Osteocyte (in vitro differentiated cells): ENCODE data around the gene FBXL13. TPM values are rescaled to one million over a fixed set of nuclear protein-coding genes. Genes with fewer than 3 reads are reported as not detected.

Source experiments
- DNase-seq: peaks from one replicate; pipeline ENCODE4 v3.0.0; 2021; ENCODE audit warnings: mixed read lengths; ENCODE audit not compliant: unreplicated experiment; ENCODE audit errors: extremely low spot score
- H3K27ac Mint-ChIP-seq: one replicate; pipeline ENCODE4 v1.8.0; 2021; ENCODE audit warnings: mild to moderate bottlenecking, mixed read lengths; ENCODE audit not compliant: unreplicated experiment
- H3K27me3 Mint-ChIP-seq: one replicate; pipeline ENCODE4 v1.8.0; 2021; ENCODE audit warnings: mixed read lengths; ENCODE audit not compliant: unreplicated experiment
- H3K36me3 Mint-ChIP-seq: one replicate; pipeline ENCODE4 v1.8.0; 2021; ENCODE audit warnings: mixed read lengths; ENCODE audit not compliant: unreplicated experiment
- H3K4me1 Mint-ChIP-seq: one replicate; pipeline ENCODE4 v1.8.0; 2021; ENCODE audit warnings: mixed read lengths; ENCODE audit not compliant: unreplicated experiment
- H3K4me3 Mint-ChIP-seq: one replicate; pipeline ENCODE4 v1.8.0; 2021; ENCODE audit warnings: mild to moderate bottlenecking, moderate library complexity, mixed read lengths; ENCODE audit not compliant: unreplicated experiment
- H3K9me3 Mint-ChIP-seq: one replicate; pipeline ENCODE4 v1.8.0; 2021; ENCODE audit warnings: mixed read lengths; ENCODE audit not compliant: unreplicated experiment
- CTCF ChIP-seq: fragments of 200-600 bp; sonication (generic); IDR thresholded peaks from 2 replicates; pipeline ENCODE4 v1.5.0; 2021; ENCODE audit warnings: antibody characterized with exemption, mild to moderate bottlenecking, moderate library complexity
- total RNA-seq: library from RNA; stranded (reverse); gene quantifications from 2 replicates; pipeline ENCODE4 v1.2.1, GENCODE V29; 2021

The FBXL13 gene
- total RNA-seq, 1 donor from 2014 or later, result 0.83 TPM

GRCh38 chr7:102869195-102869594 is 205.4 kb downstream of the FBXL13 start:
- H3K27ac Mint-ChIP-seq, result no peak overlapping the region
- H3K4me1 Mint-ChIP-seq, result peaks cover 27% of the 10 kb centered on the region
- no peaks in the 10 kb centered on the region for H3K27me3 Mint-ChIP-seq
- no peak for TF ChIP-seq CTCF
- H3K36me3 Mint-ChIP-seq, result no peaks in the 10 kb centered on the region
- H3K9me3 Mint-ChIP-seq, result no peaks in the 10 kb centered on the region
- DNase-seq, result no peak
- H3K4me3 Mint-ChIP-seq, result no peak overlapping the region

GRCh38 chr7:102866535-102867215 is 207.9 kb downstream of the FBXL13 start:
- Mint-ChIP-seq H3K4me1 (peaks cover 8% of the 10 kb centered on the region), H3K9me3 (no peaks in the 10 kb centered on the region), H3K27ac (no peak overlapping the region), H3K36me3 (no peaks in the 10 kb centered on the region), H3K27me3 (no peaks in the 10 kb centered on the region), H3K4me3 (no peak overlapping the region)
- DNase-seq, result no peak
- no peak for TF ChIP-seq CTCF

GRCh38 chr7:102864958-102865357 is 209.6 kb downstream of the FBXL13 start:
- no peak for DNase-seq
- H3K27ac Mint-ChIP-seq, result no peak overlapping the region
- H3K4me3 Mint-ChIP-seq, result no peak overlapping the region
- no peaks in the 10 kb centered on the region for H3K36me3 Mint-ChIP-seq
- no peak for TF ChIP-seq CTCF
- H3K4me1 Mint-ChIP-seq, result peaks cover 13% of the 10 kb centered on the region
- H3K27me3 Mint-ChIP-seq, result no peaks in the 10 kb centered on the region
- no peaks in the 10 kb centered on the region for H3K9me3 Mint-ChIP-seq

GRCh38 chr7:102860351-102860811 is 214.2 kb downstream of the FBXL13 start:
- peaks cover 29% of the 10 kb centered on the region for H3K4me1 Mint-ChIP-seq
- H3K36me3 Mint-ChIP-seq, result no peaks in the 10 kb centered on the region
- no peak overlapping the region for H3K4me3 Mint-ChIP-seq
- no peaks in the 10 kb centered on the region for H3K9me3 Mint-ChIP-seq
- DNase-seq, result no peak
- H3K27me3 Mint-ChIP-seq, result no peaks in the 10 kb centered on the region
- peak overlapping the region; percentile 80 for H3K27ac Mint-ChIP-seq
- no peak for TF ChIP-seq CTCF

GRCh38 chr7:102859799-102860125 is 214.8 kb downstream of the FBXL13 start:
- DNase-seq, result no peak
- H3K4me1 Mint-ChIP-seq, result peaks cover 29% of the 10 kb centered on the region
- peak overlapping the region; percentile 80 for H3K27ac Mint-ChIP-seq
- no peaks in the 10 kb centered on the region for H3K9me3 Mint-ChIP-seq
- no peak overlapping the region for H3K4me3 Mint-ChIP-seq
- TF ChIP-seq CTCF, result no peak
- H3K27me3 Mint-ChIP-seq, result no peaks in the 10 kb centered on the region
- H3K36me3 Mint-ChIP-seq, result no peaks in the 10 kb centered on the region
